ENCODE measurements around the gene BEX4. TPM values are rescaled to one million over a fixed set of nuclear protein-coding genes. Genes with fewer than 3 reads are reported as not detected.
A peak's percentile ranks its signal among the peaks of the same experiment; 100 is the strongest.

Gene BEX4
- total and polyA plus RNA-seq, 9 of the 15 experiments (the other 6 are each of a cell fraction or from before 2014, with no cell fraction given), result 74.6 to 399 (median 154) TPM

GRCh38 chrX:103212749-103213457, 2.0 kb upstream of the BEX4 start:
- no peaks in the 10 kb centered on the region for H3K9me1 ChIP-seq (ENCODE audit: control insufficient read depth, insufficient read depth, low read length)
- ChIA-PET POLR2A (no interaction called here), CTCF (ENCODE audit: low intra/inter-chr PET ratio) (no interaction called here)
- peak in 1 of 4 experiments; percentile 66 for DNase-seq (ENCODE audit: extremely low read depth in 1 of 4, low spot score in 3 of 4)
- no peak overlapping the region for H3K4me3 ChIP-seq
- H3K9me3 ChIP-seq (replicated peaks; ENCODE audit: control insufficient read depth, insufficient read depth, low read depth, low read length), result no peaks in the 10 kb centered on the region
- in situ Hi-C loops (cut with MboI) (no loop called here), intact Hi-C loops (cut with micrococcal nuclease) (no loop called here)
- no TSS peak for BruUV-seq (replicated peaks)
- peak overlapping the region; percentile 58 for H3K4me2 ChIP-seq (ENCODE audit: insufficient read depth, low read length)
- H3K79me2 ChIP-seq (ENCODE audit: control insufficient read depth, insufficient read depth, low read length), result peaks cover 27% of the 10 kb centered on the region
- no peaks in the 10 kb centered on the region for H4K20me1 ChIP-seq (replicated peaks; ENCODE audit: control insufficient read depth, insufficient read depth, low read length)
- H3K36me3 ChIP-seq (ENCODE audit: control insufficient read depth, insufficient read depth, low read length), result peaks cover 20% of the 10 kb centered on the region; the same call in 2 of the 3 replicates
- H3K9ac ChIP-seq (ENCODE audit: insufficient read depth in 1 of 2, low read depth in 2 of 2, low read length in 2 of 2), result peak overlapping the region in 1 of 2 experiments; percentile 20; a peak in 1 of 4 replicates
- peak; percentile 13 for ATAC-seq
- 8% methylated on average over 7 of the region's 8 CpGs for WGBS (ENCODE audit: insufficient coverage, low coverage, missing lambda C conversion rate)
- peak overlapping the region; percentile 9 for H3K27ac ChIP-seq (ENCODE audit: extremely low read depth, low read depth, low read length)
- FAIRE-seq, result peak; percentile 84
- H3K4me1 ChIP-seq (replicated peaks in 1 of 2; ENCODE audit: control insufficient read depth in 2 of 2, insufficient read depth in 2 of 2, low read length in 2 of 2), result peaks cover 11 to 27% of the 10 kb centered on the region in 2 experiments; a peak in 4 of 5 replicates
- H2AFZ ChIP-seq (ENCODE audit: low read depth, low read length), result peak overlapping the region; percentile 50
- H3K27me3 ChIP-seq (ENCODE audit: control insufficient read depth in 2 of 2, insufficient read depth in 2 of 2, low read length in 2 of 2), result no peaks in the 10 kb centered on the region
- TF ChIP-seq TCF7L2 (IDR thresholded peaks at IDR 0.05; ENCODE audit: low read depth, low read length) (no peak), FOXA3 (CRISPR knock-in tag; conservative IDR thresholded peaks at IDR 0.05 in 1 of 2, IDR thresholded peaks at IDR 0.05 in 1 of 2) (no peak), SIN3B (IDR thresholded peaks at IDR 0.05; ENCODE audit: low read depth) (no peak), NRF1 (conservative IDR thresholded peaks at IDR 0.05 in 1 of 2, IDR thresholded peaks at IDR 0.05 in 1 of 2) (peak in 1 of 2 experiments; percentile 28; a peak in 1 of 4 replicates), ZNF644 (tag; IDR thresholded peaks at IDR 0.05; ENCODE audit: low read depth) (no peak), HNRNPL (IDR thresholded peaks at IDR 0.05; ENCODE audit: low read depth, low read length) (no peak), ZEB2 (IDR thresholded peaks at IDR 0.05) (no peak), ZNF583 (CRISPR knock-in tag; IDR thresholded peaks at IDR 0.05) (0 out of 2 replicates have a peak, but pooled peaks have one; percentile 7), ZBTB11 (CRISPR knock-in tag; IDR thresholded peaks at IDR 0.05) (no peak), HCFC1 (IDR thresholded peaks at IDR 0.05; ENCODE audit: low read depth, low read length) (no peak), NFATC3 (IDR thresholded peaks at IDR 0.05) (no peak), NCOA2 (IDR thresholded peaks at IDR 0.05; ENCODE audit: partially characterized antibody in 2 of 2) (no peak), EZH2 (IDR thresholded peaks at IDR 0.05; ENCODE audit: borderline replicate concordance, low read depth, low read length) (no peak), CXXC5 (CRISPR knock-in tag; IDR thresholded peaks at IDR 0.05) (peak; percentile 48; the same call in 1 of the 2 replicates), LEF1 (IDR thresholded peaks at IDR 0.05) (no peak)
- TF ChIP-seq, protein P1, sequence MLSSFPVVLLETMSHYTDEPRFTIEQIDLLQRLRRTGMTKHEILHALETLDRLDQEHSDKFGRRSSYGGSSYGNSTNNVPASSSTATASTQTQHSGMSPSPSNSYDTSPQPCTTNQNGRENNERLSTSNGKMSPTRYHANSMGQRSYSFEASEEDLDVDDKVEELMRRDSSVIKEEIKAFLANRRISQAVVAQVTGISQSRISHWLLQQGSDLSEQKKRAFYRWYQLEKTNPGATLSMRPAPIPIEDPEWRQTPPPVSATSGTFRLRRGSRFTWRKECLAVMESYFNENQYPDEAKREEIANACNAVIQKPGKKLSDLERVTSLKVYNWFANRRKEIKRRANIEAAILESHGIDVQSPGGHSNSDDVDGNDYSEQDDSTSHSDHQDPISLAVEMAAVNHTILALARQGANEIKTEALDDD (IDR thresholded peaks at IDR 0.05), result peak; percentile 57
- TF ChIP-seq, protein P2, sequence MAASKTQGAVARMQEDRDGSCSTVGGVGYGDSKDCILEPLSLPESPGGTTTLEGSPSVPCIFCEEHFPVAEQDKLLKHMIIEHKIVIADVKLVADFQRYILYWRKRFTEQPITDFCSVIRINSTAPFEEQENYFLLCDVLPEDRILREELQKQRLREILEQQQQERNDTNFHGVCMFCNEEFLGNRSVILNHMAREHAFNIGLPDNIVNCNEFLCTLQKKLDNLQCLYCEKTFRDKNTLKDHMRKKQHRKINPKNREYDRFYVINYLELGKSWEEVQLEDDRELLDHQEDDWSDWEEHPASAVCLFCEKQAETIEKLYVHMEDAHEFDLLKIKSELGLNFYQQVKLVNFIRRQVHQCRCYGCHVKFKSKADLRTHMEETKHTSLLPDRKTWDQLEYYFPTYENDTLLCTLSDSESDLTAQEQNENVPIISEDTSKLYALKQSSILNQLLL (CRISPR knock-in tag; IDR thresholded peaks at IDR 0.05; ENCODE audit: borderline replicate concordance), result no peak

Data from K562 (cell line).